HepG2 (cell line): ENCODE measurements around the gene PTH1R. TPM values are rescaled to one million over a fixed set of nuclear protein-coding genes. Genes with fewer than 3 reads are reported as not detected.

Source experiments
- MAZ ChIP-seq, 2 experiments: sonication (generic) in 1 of 2; formaldehyde crosslinking in 1 of 2; IDR thresholded peaks; 2 replicates each; pipeline versions ENCODE4 v1.5.0 to v1.6.1; 2012 to 2020; ENCODE audit warnings: low read depth in 2 of 2, mild to moderate bottlenecking in 2 of 2, borderline replicate concordance in 1 of 2, improper control_type of control experiment in 1 of 2, low read length in 1 of 2, missing genetic modification reagents in 1 of 2, moderate library complexity in 1 of 2
- ZNF280B ChIP-seq: sonication (generic); formaldehyde crosslinking; IDR thresholded peaks from 2 replicates; pipeline ENCODE4 v1.5.0; 2020; ENCODE audit warnings: missing genetic modification reagents, mild to moderate bottlenecking, borderline replicate concordance
- polyA plus RNA-seq, 8 experiments: library from polyadenylated mRNA; depleted of rRNA in 3 of 8; stranded (reverse) in 7 of 8; unstranded in 1 of 8; fragments of >200 nt; fragmentation: Illumina TruSeq in 4 of 8; extraction: Trizol in 4 of 8; gene quantifications; 2 replicates each; pipeline versions ENCODE4 v1.2.1 to v1.2.3, GENCODE V29; 2011 to 2016; ENCODE audit warnings: low read depth in 4 of 8, missing spikeins in 1 of 8, mixed read lengths in 1 of 8; ENCODE audit not compliant: insufficient read depth in 1 of 8
- total RNA-seq, 5 experiments: library from RNA; depleted of rRNA; stranded (reverse); fragments of >200 nt; fragmentation: Illumina TruSeq; extraction: Trizol; gene quantifications; 2 replicates each; pipeline ENCODE4 v1.2.3, GENCODE V29; 2016; ENCODE audit warnings: low read depth in 1 of 5
- TF ChIP-seq, protein P1 (sequence below): sonication (generic); formaldehyde crosslinking; IDR thresholded peaks from 2 replicates; pipeline ENCODE4 v1.5.1; 2020; ENCODE audit warnings: mild to moderate bottlenecking, missing genetic modification reagents, moderate library complexity

PTH1R gene
- total and polyA plus RNA-seq, 2 of the 13 experiments (the other 11 are each of a cell fraction or from before 2014, with no cell fraction given), result not detected

- TF ChIP-seq, protein P1, sequence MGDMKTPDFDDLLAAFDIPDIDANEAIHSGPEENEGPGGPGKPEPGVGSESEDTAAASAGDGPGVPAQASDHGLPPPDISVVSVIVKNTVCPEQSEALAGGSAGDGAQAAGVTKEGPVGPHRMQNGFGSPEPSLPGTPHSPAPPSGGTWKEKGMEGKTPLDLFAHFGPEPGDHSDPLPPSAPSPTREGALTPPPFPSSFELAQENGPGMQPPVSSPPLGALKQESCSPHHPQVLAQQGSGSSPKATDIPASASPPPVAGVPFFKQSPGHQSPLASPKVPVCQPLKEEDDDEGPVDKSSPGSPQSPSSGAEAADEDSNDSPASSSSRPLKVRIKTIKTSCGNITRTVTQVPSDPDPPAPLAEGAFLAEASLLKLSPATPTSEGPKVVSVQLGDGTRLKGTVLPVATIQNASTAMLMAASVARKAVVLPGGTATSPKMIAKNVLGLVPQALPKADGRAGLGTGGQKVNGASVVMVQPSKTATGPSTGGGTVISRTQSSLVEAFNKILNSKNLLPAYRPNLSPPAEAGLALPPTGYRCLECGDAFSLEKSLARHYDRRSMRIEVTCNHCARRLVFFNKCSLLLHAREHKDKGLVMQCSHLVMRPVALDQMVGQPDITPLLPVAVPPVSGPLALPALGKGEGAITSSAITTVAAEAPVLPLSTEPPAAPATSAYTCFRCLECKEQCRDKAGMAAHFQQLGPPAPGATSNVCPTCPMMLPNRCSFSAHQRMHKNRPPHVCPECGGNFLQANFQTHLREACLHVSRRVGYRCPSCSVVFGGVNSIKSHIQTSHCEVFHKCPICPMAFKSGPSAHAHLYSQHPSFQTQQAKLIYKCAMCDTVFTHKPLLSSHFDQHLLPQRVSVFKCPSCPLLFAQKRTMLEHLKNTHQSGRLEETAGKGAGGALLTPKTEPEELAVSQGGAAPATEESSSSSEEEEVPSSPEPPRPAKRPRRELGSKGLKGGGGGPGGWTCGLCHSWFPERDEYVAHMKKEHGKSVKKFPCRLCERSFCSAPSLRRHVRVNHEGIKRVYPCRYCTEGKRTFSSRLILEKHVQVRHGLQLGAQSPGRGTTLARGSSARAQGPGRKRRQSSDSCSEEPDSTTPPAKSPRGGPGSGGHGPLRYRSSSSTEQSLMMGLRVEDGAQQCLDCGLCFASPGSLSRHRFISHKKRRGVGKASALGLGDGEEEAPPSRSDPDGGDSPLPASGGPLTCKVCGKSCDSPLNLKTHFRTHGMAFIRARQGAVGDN, result peak; percentile 67
- TF ChIP-seq ZNF280B (CRISPR knock-in tag) (0 out of 2 replicates have a peak, but pooled peaks have one; percentile 29), MAZ (IDR thresholded peaks at IDR 0.05; ENCODE audit: borderline replicate concordance, low read depth, low read length) (peak; percentile 34; the same call in 1 of the 2 replicates), MAZ (CRISPR knock-in tag; IDR thresholded peaks at IDR 0.05; ENCODE audit: low read depth) (no peak)
Measured at GRCh38 chr3:46923559-46924350, 46.2 kb downstream of the PTH1R start (continued).
